GM12878 (cell line): ENCODE results near the gene ZSCAN10. TPM values are rescaled to one million over a fixed set of nuclear protein-coding genes. Genes with fewer than 3 reads are reported as not detected.

ENCODE experiments used
- ATAC-seq: fragments of 200-7000 bp; cut with Tn5 transposase; 3 replicates; pipeline ENCODE4 v1.9.1; 2020; ENCODE audit warnings: mild to moderate bottlenecking, moderate library complexity
- BruUV-seq: library from RNA; stranded (reverse); fragments of 400-500 nt; replicated peaks from 2 replicates; lab custom pipeline; 2021; lab: Mats Ljungman, UMichigan
- CTCF ChIA-PET: fragments of 300-600 bp; sonication (Branson Sonifier 250); formaldehyde crosslinking; extraction: SDS; loops from one replicate; lab custom pipeline; 2021; ENCODE audit warnings: inconsistent platforms; lab: Yijun Ruan, JAX
- POLR2A ChIA-PET: fragments of 350-600 bp; formaldehyde crosslinking; extraction: SDS; loops from one replicate; lab custom pipeline; 2021; ENCODE audit warnings: inconsistent platforms; lab: Charles Lee
- RAD21 ChIA-PET: fragments of 300-600 bp; sonication (Branson Sonifier 250); formaldehyde crosslinking; loops from one replicate; lab custom pipeline; 2023; ENCODE audit warnings: antibody characterized with exemption; ENCODE audit not compliant: unreplicated experiment; lab: Charles Lee
- SMC1A ChIA-PET: fragments of 300-600 bp; sonication (Branson Sonifier 250); formaldehyde crosslinking; loops from one replicate; lab custom pipeline; 2023; ENCODE audit not compliant: unreplicated experiment, uncharacterized antibody; lab: Charles Lee
- DNase-seq: peaks from one replicate; pipeline ENCODE4 v3.0.0-alpha.2; 2011; ENCODE audit warnings: low read depth, low spot score
- FAIRE-seq: peaks from 3 replicates; lab custom pipeline; 2011; peaks lifted over from hg19 to GRCh38; lab: Jason Lieb, UNC
- H2AFZ ChIP-seq: 2 replicates; pipeline ENCODE4 v1.6.0; 2011; ENCODE audit warnings: low read depth, low read length, control low read depth; ENCODE audit not compliant: control insufficient read depth
- H3K27ac ChIP-seq: 2 replicates; pipeline ENCODE4 v1.5.1; 2011; ENCODE audit warnings: control low read depth; ENCODE audit not compliant: control insufficient read depth, insufficient read depth
- H3K27me3 ChIP-seq, 2 experiments: replicated peaks in 1 of 2; 2 replicates each; pipeline versions ENCODE4 v1.6.0 to v1.6.1; 2011; ENCODE audit warnings: low read length in 1 of 2; ENCODE audit not compliant: control insufficient read depth in 2 of 2, insufficient read depth in 2 of 2
- H3K36me3 ChIP-seq, 2 experiments: 2 replicates each; pipeline ENCODE4 v1.5.1; 2011; ENCODE audit warnings: low read length in 1 of 2; ENCODE audit not compliant: control insufficient read depth in 2 of 2, insufficient read depth in 2 of 2
- H3K4me1 ChIP-seq: 2 replicates; pipeline ENCODE4 v1.6.1; 2011; ENCODE audit warnings: mild to moderate bottlenecking, low read length, moderate library complexity, mixed read lengths; ENCODE audit not compliant: control insufficient read depth, insufficient read depth
- H3K4me2 ChIP-seq: 2 replicates; pipeline ENCODE4 v1.6.0; 2011; ENCODE audit warnings: control low read depth; ENCODE audit not compliant: control insufficient read depth, insufficient read depth
- H3K4me3 ChIP-seq: fragments of 200-600 bp; sonication (generic); 2 replicates; pipeline ENCODE4 v1.5.1; 2016
- H3K79me2 ChIP-seq: 2 replicates; pipeline ENCODE4 v1.6.0; 2011; ENCODE audit warnings: low read length; ENCODE audit not compliant: control insufficient read depth, insufficient read depth
- H3K9ac ChIP-seq: 2 replicates; pipeline ENCODE4 v1.8.0; 2011; ENCODE audit warnings: low read length, control low read depth, mixed read lengths; ENCODE audit not compliant: control insufficient read depth, insufficient read depth
- H3K9me3 ChIP-seq: replicated peaks from 3 replicates; pipeline ENCODE4 v1.5.1; 2011; ENCODE audit warnings: mild to moderate bottlenecking, low read length; ENCODE audit not compliant: control insufficient read depth, insufficient read depth
- H4K20me1 ChIP-seq: 2 replicates; pipeline ENCODE4 v1.6.0; 2011; ENCODE audit not compliant: control insufficient read depth, insufficient read depth
- BCLAF1 ChIP-seq: fragments of 450-650 bp; IDR thresholded peaks from 2 replicates; pipeline ENCODE4 v1.6.1; 2017; ENCODE audit warnings: antibody characterized with exemption, mild to moderate bottlenecking, moderate library complexity
- CBFB ChIP-seq: IDR thresholded peaks from 2 replicates; pipeline ENCODE4 v1.6.1; 2016; ENCODE audit warnings: antibody characterized with exemption, low read depth
- CREM ChIP-seq: IDR thresholded peaks from 2 replicates; pipeline ENCODE4 v1.6.1; 2014; ENCODE audit warnings: antibody characterized with exemption, low read depth
- CTCF ChIP-seq, 3 experiments: IDR thresholded peaks in 2 of 3; conservative IDR thresholded peaks in 1 of 3; 2 replicates each; pipeline ENCODE4 v1.5.1; 2011; ENCODE audit warnings: low read depth in 3 of 3, low read length in 3 of 3, mild to moderate bottlenecking in 3 of 3, control low read depth in 2 of 3, moderate library complexity in 2 of 3, inconsistent platforms in 1 of 3, mixed read lengths in 1 of 3; ENCODE audit not compliant: control insufficient read depth in 2 of 3, insufficient read depth in 1 of 3; ENCODE audit errors: extremely low read depth in 1 of 3
- EGR1 ChIP-seq, 2 experiments: IDR thresholded peaks; 1 replicate in 1 of 2; 2 replicates in 1 of 2; pipeline ENCODE4 v1.6.1; 2011 to 2012; ENCODE audit warnings: low read depth in 2 of 2, low read length in 2 of 2, borderline replicate concordance in 1 of 2, mild to moderate bottlenecking in 1 of 2, moderate library complexity in 1 of 2
- IRF5 ChIP-seq: fragments of 450-650 bp; IDR thresholded peaks from 2 replicates; pipeline ENCODE4 v1.6.1; 2017; ENCODE audit warnings: borderline replicate concordance
- JUNB ChIP-seq: IDR thresholded peaks from 2 replicates; pipeline ENCODE4 v1.6.1; 2016; ENCODE audit warnings: antibody characterized with exemption, mild to moderate bottlenecking
- LARP7 ChIP-seq: fragments of 450-650 bp; IDR thresholded peaks from 2 replicates; pipeline ENCODE4 v1.6.1; 2017; ENCODE audit warnings: mild to moderate bottlenecking
- PAX8 ChIP-seq: fragments of 450-650 bp; IDR thresholded peaks from 2 replicates; pipeline ENCODE4 v1.6.1; 2017; ENCODE audit warnings: mild to moderate bottlenecking, moderate library complexity
- RAD51 ChIP-seq: fragments of 450-650 bp; IDR thresholded peaks from 2 replicates; pipeline ENCODE4 v1.6.1; 2016; ENCODE audit warnings: moderate library complexity, mild to moderate bottlenecking, inconsistent platforms
- RB1 ChIP-seq: fragments of 450-650 bp; formaldehyde crosslinking; IDR thresholded peaks from 2 replicates; pipeline ENCODE4 v1.6.1; 2017; ENCODE audit warnings: mild to moderate bottlenecking, borderline replicate concordance
- RFX5 ChIP-seq: IDR thresholded peaks from 2 replicates; pipeline ENCODE4 v1.6.1; 2011; ENCODE audit warnings: low read depth, low read length, improper control_type of control experiment
- SIX5 ChIP-seq: IDR thresholded peaks from 2 replicates; pipeline ENCODE4 v1.6.1; 2011; ENCODE audit warnings: mild to moderate bottlenecking, low read depth, low read length, moderate library complexity; ENCODE audit not compliant: severe bottlenecking
- USF1 ChIP-seq: IDR thresholded peaks from 2 replicates; pipeline ENCODE4 v1.6.1; 2011; ENCODE audit warnings: borderline replicate concordance, low read depth, mild to moderate bottlenecking, moderate library complexity, mixed read lengths, low read length; ENCODE audit not compliant: insufficient read depth; ENCODE audit errors: extremely low read length
- YY1 ChIP-seq: IDR thresholded peaks from 2 replicates; pipeline ENCODE4 v1.6.1; 2011; ENCODE audit warnings: low read depth, mild to moderate bottlenecking, low read length
- ZNF207 ChIP-seq: fragments of 450-650 bp; IDR thresholded peaks from 2 replicates; pipeline ENCODE4 v1.6.1; 2014; ENCODE audit warnings: antibody characterized with exemption, mild to moderate bottlenecking, borderline replicate concordance
- WGBS: methylation state at CpG from one replicate; pipeline ENCODE4 v1.1.6; 2016; ENCODE audit warnings: low lambda C conversion rate; ENCODE audit not compliant: insufficient replicate concordance, insufficient coverage; ENCODE audit errors: missing lambda C conversion rate; 5-methylcytosine and 5-hydroxymethylcytosine counted together
- in situ Hi-C: fragments of 300-500 bp; cut with MboI; formaldehyde crosslinking; loops from 9 replicates; pipeline ENCODE4 v1.14.3; 2018; ENCODE audit warnings: mixed read lengths
- intact Hi-C: fragments of 100-400 bp; cut with micrococcal nuclease; formaldehyde crosslinking; loops from one replicate; pipeline ENCODE4 v1.14.2; 2022; ENCODE audit not compliant: unreplicated experiment
- polyA plus RNA-seq, 11 experiments: library from polyadenylated mRNA; depleted of rRNA in 4 of 11; unstranded in 6 of 11; stranded (reverse) in 5 of 11; fragments of >200 nt; fragmentation: Nextera tagmentation in 4 of 11; fragmentation: Illumina TruSeq in 1 of 11; extraction: Ambion mirVana in 4 of 11; extraction: Trizol in 1 of 11; gene quantifications; 1 replicate in 1 of 11; 2 replicates in 10 of 11; pipeline versions ENCODE4 v1.2.1 to v1.2.3, GENCODE V29; 2011 to 2016; ENCODE audit warnings: inconsistent platforms in 2 of 11, missing spikeins in 2 of 11, low read depth in 1 of 11
- total RNA-seq, 4 experiments: library from RNA; depleted of rRNA in 3 of 4; stranded (reverse); fragments of >200 nt in 3 of 4; fragmentation: Illumina TruSeq in 1 of 4; extraction: Trizol in 1 of 4; gene quantifications; 2 replicates each; pipeline versions ENCODE4 v1.2.1 to v1.2.3, GENCODE V29; 2013 to 2021

ZSCAN10 gene
- total and polyA plus RNA-seq, 10 of the 15 experiments (the other 5 are each of a cell fraction or from before 2014, with no cell fraction given): 0.06 to 0.33 TPM; not detected in 8

- Histone ChIP-seq H4K20me1 (no peaks in the 10 kb centered on the region), H2AFZ (no peak overlapping the region), H3K9ac (no peak overlapping the region), H3K79me2 (no peaks in the 10 kb centered on the region), H3K9me3 (no peaks in the 10 kb centered on the region), H3K4me1 (peaks cover 4% of the 10 kb centered on the region), H3K4me3 (no peak overlapping the region), H3K27ac (no peak overlapping the region), H3K36me3 (no peaks in the 10 kb centered on the region), H3K27me3 (no peaks in the 10 kb centered on the region; a peak in 2 of 4 replicates), H3K4me2 (no peak overlapping the region)
- CTCF ChIA-PET: interaction anchor here (3.7 to 5.6 kb wide), 3 partner anchors 9 to 22 kb away, joined by 18 to 28 read pairs (median 23); no protein-coding TSS in a partner anchor
- ATAC-seq: no peak
- intact Hi-C loops: no loop called here
- BruUV-seq: no TSS peak
- in situ Hi-C loops: no loop called here
- no peak for FAIRE-seq
- 69% methylated on average over 25 of the region's 26 CpGs for WGBS
- POLR2A ChIA-PET: no interaction called here
- RAD21 ChIA-PET: no interaction called here
- SMC1A ChIA-PET: no interaction called here
- DNase-seq: no peak
- no peak for TF ChIP-seq PAX8
- no peak for TF ChIP-seq BCLAF1
- no peak for TF ChIP-seq CTCF (IDR thresholded peaks at IDR 0.05 in 2 of 3, conservative IDR thresholded peaks at IDR 0.05 in 1 of 3; ENCODE audit: control insufficient read depth in 2 of 3, extremely low read depth in 1 of 3, insufficient read depth in 1 of 3, low read depth in 3 of 3, low read length in 3 of 3)
- no peak for TF ChIP-seq YY1
- TF ChIP-seq ZNF207: no peak
- TF ChIP-seq RAD51: no peak
- no peak for TF ChIP-seq RFX5
- no peak for TF ChIP-seq JUNB
- TF ChIP-seq RB1: no peak
- TF ChIP-seq IRF5: no peak
- TF ChIP-seq LARP7: no peak
- no peak for TF ChIP-seq CREM
- no peak for TF ChIP-seq EGR1 (IDR thresholded peaks at IDR 0.05; ENCODE audit: borderline replicate concordance in 1 of 2, low read depth in 2 of 2, low read length in 2 of 2)
- no peak for TF ChIP-seq SIX5
- no peak for TF ChIP-seq CBFB
- no peak for TF ChIP-seq USF1
Measured at GRCh38 chr16:3049921-3050481, 49.1 kb downstream of the ZSCAN10 start.
